K562 (cell line): Measurements from ENCODE around the gene VKORC1. TPM values are rescaled to one million over a fixed set of nuclear protein-coding genes. Genes with fewer than 3 reads are reported as not detected.

Source experiments
- GATAD2A ChIP-seq: fragments of 450-650 bp; IDR thresholded peaks from 2 replicates; pipeline ENCODE4 v1.6.1; 2017
- HNRNPLL ChIP-seq: fragments of 200-400 bp; formaldehyde crosslinking; IDR thresholded peaks from 2 replicates; pipeline ENCODE4 v1.6.1; 2017; ENCODE audit warnings: low read length, low read depth, mild to moderate bottlenecking; ENCODE audit not compliant: poor library complexity, severe bottlenecking
- KDM5B ChIP-seq: fragments of 200-600 bp; sonication (generic); IDR thresholded peaks from 2 replicates; pipeline ENCODE4 v1.6.1; 2012; ENCODE audit warnings: low read depth, mild to moderate bottlenecking, moderate library complexity, low read length, control low read depth, inconsistent platforms; ENCODE audit not compliant: insufficient replicate concordance
- NCOA4 ChIP-seq: fragments of 450-650 bp; IDR thresholded peaks from 2 replicates; pipeline ENCODE4 v1.6.1; 2018; ENCODE audit warnings: mild to moderate bottlenecking; ENCODE audit not compliant: partially characterized antibody
- PRPF4 ChIP-seq: fragments of 200-400 bp; formaldehyde crosslinking; IDR thresholded peaks from one replicate; pipeline ENCODE4 v1.6.1; 2017; ENCODE audit warnings: low read length, low read depth, mild to moderate bottlenecking; ENCODE audit not compliant: insufficient read depth, poor library complexity, severe bottlenecking
- SREBF1 ChIP-seq: fragments of 150-350 bp; IDR thresholded peaks from 2 replicates; pipeline ENCODE4 v1.6.1; 2014; ENCODE audit warnings: antibody characterized with exemption, low read depth, low read length, borderline replicate concordance
- SREBF2 ChIP-seq: sonication (generic); formaldehyde crosslinking; IDR thresholded peaks from 2 replicates; pipeline ENCODE4 v1.4.0; 2020; ENCODE audit warnings: mild to moderate bottlenecking, missing genetic modification reagents
- TGIF2 ChIP-seq: sonication (generic); formaldehyde crosslinking; IDR thresholded peaks from 2 replicates; pipeline ENCODE4 v1.8.1; 2022; ENCODE audit warnings: mild to moderate bottlenecking, missing genetic modification reagents, moderate library complexity
- ZNF41 ChIP-seq: fragments of 250-450 bp; sonication (Bioruptor Pico); conservative IDR thresholded peaks from 2 replicates; pipeline ENCODE4 v1.4.0; 2020; ENCODE audit warnings: mild to moderate bottlenecking
- ZNF766 ChIP-seq: fragments of 200-800 bp; sonication (Bioruptor generic); conservative IDR thresholded peaks from 2 replicates; pipeline ENCODE4 v1.6.1; 2016; ENCODE audit warnings: missing genetic modification characterization, missing compliant biosample characterization
- polyA plus RNA-seq, 8 experiments: library from polyadenylated mRNA; depleted of rRNA in 4 of 8; stranded (reverse) in 5 of 8; unstranded in 3 of 8; fragments of >200 nt; fragmentation: Nextera tagmentation in 2 of 8; fragmentation: Illumina TruSeq in 1 of 8; extraction: Ambion mirVana in 2 of 8; extraction: Trizol in 1 of 8; gene quantifications; 2 replicates each; pipeline versions ENCODE4 v1.2.1 to v1.2.3, GENCODE V29; 2011 to 2014; ENCODE audit warnings: inconsistent platforms in 1 of 8, missing spikeins in 1 of 8
- total RNA-seq, 7 experiments: library from RNA; depleted of rRNA in 6 of 7; stranded (reverse); fragments of >200 nt in 6 of 7; fragmentation: Illumina TruSeq in 2 of 7; extraction: Trizol in 2 of 7; gene quantifications; 2 replicates each; pipeline versions ENCODE4 v1.2.1 to v1.2.3, GENCODE V29; 2011 to 2021; ENCODE audit warnings: low replicate concordance in 1 of 7
- TF ChIP-seq, protein P1 (sequence below): fragments of 450-650 bp; formaldehyde crosslinking; IDR thresholded peaks from 2 replicates; pipeline ENCODE4 v1.4.0; 2022; ENCODE audit warnings: missing genetic modification characterization
- TF ChIP-seq, protein P2 (sequence below): fragments of 250-450 bp; sonication (Bioruptor Pico); IDR thresholded peaks from 2 replicates; pipeline ENCODE4 v1.4.0; 2020
- TF ChIP-seq, protein P3 (sequence below): sonication (generic); formaldehyde crosslinking; IDR thresholded peaks from 2 replicates; pipeline ENCODE4 v1.8.0; 2022; ENCODE audit warnings: mild to moderate bottlenecking, missing genetic modification reagents
- TF ChIP-seq, protein P4 (sequence below): sonication (generic); formaldehyde crosslinking; IDR thresholded peaks from 2 replicates; pipeline ENCODE4 v1.9.0; 2022; ENCODE audit warnings: mild to moderate bottlenecking, missing genetic modification reagents

Gene VKORC1
- total and polyA plus RNA-seq, 9 of the 15 experiments (the other 6 are each of a cell fraction or from before 2014, with no cell fraction given) = 30.0 to 119 (median 62.1) TPM

DNA sequence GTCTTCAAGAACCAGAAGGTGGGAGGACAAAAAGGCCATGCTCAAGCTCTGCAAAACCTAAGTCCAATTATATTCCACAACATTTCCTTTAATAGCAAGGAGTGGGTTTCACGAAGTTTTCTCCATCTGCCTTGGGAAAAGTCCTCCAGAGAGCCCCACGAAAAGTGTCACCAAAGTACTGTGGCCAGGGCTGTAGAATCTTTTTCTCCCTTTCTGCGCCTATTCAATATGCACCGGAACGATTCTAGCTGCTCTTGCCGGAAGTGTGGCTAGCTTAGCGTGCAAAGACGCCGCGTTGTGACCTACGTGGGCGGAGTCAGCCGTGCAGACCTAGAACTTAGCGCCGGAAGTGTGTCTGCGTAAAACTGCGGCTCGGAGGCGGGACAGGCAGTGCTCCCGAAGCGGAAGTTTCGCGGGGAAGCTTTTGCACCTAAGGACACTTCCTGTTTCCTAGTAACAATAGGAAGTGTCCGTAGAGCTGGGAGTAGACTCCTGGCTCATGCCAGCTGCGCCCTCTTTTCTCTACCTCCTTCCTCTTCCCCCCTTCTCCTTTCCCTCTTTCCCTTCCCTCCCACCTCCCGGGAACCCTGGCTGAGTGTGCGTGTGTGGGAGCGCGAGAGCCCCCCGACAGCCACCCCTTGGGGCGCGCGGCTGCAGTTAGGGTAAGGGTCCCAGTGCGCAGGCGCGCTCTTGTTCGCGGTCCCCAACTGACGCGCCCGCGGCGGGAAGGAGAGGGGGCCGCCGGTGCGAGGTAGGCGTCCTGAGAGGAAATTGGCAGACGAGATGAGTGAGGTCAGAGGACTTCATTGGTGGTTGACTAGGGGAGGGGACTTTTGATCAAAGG lies 20.4 kb downstream of the VKORC1 start, which contains the start of the genes ZNF646 and ZNF668 (continued):
- TF ChIP-seq, protein P1, sequence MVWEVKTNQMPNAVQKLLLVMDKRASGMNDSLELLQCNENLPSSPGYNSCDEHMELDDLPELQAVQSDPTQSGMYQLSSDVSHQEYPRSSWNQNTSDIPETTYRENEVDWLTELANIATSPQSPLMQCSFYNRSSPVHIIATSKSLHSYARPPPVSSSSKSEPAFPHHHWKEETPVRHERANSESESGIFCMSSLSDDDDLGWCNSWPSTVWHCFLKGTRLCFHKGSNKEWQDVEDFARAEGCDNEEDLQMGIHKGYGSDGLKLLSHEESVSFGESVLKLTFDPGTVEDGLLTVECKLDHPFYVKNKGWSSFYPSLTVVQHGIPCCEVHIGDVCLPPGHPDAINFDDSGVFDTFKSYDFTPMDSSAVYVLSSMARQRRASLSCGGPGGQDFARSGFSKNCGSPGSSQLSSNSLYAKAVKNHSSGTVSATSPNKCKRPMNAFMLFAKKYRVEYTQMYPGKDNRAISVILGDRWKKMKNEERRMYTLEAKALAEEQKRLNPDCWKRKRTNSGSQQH (CRISPR knock-in tag) = no peak
- TF ChIP-seq, protein P2, sequence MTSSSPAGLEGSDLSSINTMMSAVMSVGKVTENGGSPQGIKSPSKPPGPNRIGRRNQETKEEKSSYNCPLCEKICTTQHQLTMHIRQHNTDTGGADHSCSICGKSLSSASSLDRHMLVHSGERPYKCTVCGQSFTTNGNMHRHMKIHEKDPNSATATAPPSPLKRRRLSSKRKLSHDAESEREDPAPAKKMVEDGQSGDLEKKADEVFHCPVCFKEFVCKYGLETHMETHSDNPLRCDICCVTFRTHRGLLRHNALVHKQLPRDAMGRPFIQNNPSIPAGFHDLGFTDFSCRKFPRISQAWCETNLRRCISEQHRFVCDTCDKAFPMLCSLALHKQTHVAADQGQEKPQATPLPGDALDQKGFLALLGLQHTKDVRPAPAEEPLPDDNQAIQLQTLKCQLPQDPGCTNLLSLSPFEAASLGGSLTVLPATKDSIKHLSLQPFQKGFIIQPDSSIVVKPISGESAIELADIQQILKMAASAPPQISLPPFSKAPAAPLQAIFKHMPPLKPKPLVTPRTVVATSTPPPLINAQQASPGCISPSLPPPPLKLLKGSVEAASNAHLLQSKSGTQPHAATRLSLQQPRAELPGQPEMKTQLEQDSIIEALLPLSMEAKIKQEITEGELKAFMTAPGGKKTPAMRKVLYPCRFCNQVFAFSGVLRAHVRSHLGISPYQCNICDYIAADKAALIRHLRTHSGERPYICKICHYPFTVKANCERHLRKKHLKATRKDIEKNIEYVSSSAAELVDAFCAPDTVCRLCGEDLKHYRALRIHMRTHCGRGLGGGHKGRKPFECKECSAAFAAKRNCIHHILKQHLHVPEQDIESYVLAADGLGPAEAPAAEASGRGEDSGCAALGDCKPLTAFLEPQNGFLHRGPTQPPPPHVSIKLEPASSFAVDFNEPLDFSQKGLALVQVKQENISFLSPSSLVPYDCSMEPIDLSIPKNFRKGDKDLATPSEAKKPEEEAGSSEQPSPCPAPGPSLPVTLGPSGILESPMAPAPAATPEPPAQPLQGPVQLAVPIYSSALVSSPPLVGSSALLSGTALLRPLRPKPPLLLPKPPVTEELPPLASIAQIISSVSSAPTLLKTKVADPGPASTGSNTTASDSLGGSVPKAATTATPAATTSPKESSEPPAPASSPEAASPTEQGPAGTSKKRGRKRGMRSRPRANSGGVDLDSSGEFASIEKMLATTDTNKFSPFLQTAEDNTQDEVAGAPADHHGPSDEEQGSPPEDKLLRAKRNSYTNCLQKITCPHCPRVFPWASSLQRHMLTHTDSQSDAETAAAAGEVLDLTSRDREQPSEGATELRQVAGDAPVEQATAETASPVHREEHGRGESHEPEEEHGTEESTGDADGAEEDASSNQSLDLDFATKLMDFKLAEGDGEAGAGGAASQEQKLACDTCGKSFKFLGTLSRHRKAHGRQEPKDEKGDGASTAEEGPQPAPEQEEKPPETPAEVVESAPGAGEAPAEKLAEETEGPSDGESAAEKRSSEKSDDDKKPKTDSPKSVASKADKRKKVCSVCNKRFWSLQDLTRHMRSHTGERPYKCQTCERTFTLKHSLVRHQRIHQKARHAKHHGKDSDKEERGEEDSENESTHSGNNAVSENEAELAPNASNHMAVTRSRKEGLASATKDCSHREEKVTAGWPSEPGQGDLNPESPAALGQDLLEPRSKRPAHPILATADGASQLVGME (CRISPR knock-in tag) = no peak
- 0 out of 2 replicates have a peak, but pooled peaks have one; percentile 40 for TF ChIP-seq SREBF2 (CRISPR knock-in tag)
- TF ChIP-seq PRPF4 = no peak
- no peak for TF ChIP-seq ZNF41 (CRISPR knock-in tag)
- no peak for TF ChIP-seq GATAD2A
- TF ChIP-seq TGIF2 (CRISPR knock-in tag) = no peak
- TF ChIP-seq, protein P3, sequence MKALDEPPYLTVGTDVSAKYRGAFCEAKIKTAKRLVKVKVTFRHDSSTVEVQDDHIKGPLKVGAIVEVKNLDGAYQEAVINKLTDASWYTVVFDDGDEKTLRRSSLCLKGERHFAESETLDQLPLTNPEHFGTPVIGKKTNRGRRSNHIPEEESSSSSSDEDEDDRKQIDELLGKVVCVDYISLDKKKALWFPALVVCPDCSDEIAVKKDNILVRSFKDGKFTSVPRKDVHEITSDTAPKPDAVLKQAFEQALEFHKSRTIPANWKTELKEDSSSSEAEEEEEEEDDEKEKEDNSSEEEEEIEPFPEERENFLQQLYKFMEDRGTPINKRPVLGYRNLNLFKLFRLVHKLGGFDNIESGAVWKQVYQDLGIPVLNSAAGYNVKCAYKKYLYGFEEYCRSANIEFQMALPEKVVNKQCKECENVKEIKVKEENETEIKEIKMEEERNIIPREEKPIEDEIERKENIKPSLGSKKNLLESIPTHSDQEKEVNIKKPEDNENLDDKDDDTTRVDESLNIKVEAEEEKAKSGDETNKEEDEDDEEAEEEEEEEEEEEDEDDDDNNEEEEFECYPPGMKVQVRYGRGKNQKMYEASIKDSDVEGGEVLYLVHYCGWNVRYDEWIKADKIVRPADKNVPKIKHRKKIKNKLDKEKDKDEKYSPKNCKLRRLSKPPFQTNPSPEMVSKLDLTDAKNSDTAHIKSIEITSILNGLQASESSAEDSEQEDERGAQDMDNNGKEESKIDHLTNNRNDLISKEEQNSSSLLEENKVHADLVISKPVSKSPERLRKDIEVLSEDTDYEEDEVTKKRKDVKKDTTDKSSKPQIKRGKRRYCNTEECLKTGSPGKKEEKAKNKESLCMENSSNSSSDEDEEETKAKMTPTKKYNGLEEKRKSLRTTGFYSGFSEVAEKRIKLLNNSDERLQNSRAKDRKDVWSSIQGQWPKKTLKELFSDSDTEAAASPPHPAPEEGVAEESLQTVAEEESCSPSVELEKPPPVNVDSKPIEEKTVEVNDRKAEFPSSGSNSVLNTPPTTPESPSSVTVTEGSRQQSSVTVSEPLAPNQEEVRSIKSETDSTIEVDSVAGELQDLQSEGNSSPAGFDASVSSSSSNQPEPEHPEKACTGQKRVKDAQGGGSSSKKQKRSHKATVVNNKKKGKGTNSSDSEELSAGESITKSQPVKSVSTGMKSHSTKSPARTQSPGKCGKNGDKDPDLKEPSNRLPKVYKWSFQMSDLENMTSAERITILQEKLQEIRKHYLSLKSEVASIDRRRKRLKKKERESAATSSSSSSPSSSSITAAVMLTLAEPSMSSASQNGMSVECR (CRISPR knock-in tag) = peak; percentile 31
- no peak for TF ChIP-seq SREBF1
- TF ChIP-seq, protein P4, sequence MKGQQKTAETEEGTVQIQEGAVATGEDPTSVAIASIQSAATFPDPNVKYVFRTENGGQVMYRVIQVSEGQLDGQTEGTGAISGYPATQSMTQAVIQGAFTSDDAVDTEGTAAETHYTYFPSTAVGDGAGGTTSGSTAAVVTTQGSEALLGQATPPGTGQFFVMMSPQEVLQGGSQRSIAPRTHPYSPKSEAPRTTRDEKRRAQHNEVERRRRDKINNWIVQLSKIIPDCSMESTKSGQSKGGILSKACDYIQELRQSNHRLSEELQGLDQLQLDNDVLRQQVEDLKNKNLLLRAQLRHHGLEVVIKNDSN (CRISPR knock-in tag) = no peak
- TF ChIP-seq ZNF766 = no peak
- TF ChIP-seq NCOA4 = no peak
- TF ChIP-seq KDM5B = peak; percentile 77
- peak; percentile 87 for TF ChIP-seq HNRNPLL
